ENCODE data around the gene GABRG2. TPM values are rescaled to one million over a fixed set of nuclear protein-coding genes. Genes with fewer than 3 reads are reported as not detected.

The GABRG2 gene
- total RNA-seq, 1 donor from 2014 or later: not detected

DNA sequence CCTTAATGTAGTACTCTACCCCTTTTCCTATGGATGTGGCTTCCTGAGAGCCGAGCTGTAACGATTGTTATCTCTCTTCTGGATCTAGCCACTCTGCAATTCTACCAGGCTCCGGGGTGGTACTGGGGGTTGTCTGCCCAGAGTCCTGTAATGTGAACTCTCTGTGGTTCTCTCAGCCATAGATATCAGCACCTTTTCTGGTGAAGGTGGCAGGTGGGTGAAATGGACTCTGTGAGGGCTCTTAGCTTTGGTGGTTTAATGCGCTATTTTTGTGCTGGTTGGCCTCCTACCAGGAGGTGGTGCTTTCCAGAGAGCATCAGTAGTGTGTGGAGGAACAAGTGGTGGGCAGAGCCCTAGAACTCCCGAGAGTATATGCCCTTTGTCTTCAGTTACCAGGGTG, 122.1 kb downstream of the GABRG2 start:
- intact Hi-C loops (cut with micrococcal nuclease): no loop called here

DNA sequence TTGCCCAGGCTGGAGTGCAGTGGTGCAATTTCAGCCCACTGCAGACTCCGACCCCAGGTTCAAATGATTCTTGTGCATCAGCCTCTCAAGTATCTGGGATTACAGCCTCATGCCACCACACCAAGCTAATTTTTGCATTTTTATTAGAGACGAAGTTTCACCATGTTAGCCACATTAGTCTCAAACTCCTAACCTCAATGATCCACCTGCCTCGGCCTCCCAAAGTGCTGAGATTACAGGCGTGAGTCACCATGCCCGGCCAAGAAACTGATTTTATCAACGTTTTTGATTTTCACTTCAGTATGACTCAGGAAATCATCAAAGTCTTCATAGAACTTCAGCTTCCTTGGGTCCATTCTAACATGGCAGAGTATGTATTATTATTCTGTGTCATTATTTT, 125.4 kb downstream of the GABRG2 start:
- intact Hi-C loops (cut with micrococcal nuclease): no loop called here

DNA sequence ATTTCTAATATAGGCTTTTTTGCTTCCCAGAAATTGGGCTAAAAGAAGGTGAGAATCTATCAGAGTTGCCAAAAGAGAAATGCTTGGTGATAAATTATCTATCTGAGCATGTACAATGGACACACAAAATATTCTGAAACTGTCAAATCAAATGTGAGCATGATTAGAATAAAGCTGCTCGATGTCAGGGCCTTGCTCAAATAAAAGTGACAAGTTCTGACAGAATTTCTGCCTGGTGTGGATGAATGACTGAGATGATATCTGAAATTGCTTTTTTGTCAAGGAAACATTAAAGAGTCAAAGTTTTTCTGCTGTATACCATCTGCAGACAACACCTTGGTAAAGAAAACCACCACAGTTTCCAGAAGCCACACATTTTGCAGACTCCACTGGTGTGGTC, 128.8 kb downstream of the GABRG2 start:
- intact Hi-C loops (cut with micrococcal nuclease): no loop called here

DNA sequence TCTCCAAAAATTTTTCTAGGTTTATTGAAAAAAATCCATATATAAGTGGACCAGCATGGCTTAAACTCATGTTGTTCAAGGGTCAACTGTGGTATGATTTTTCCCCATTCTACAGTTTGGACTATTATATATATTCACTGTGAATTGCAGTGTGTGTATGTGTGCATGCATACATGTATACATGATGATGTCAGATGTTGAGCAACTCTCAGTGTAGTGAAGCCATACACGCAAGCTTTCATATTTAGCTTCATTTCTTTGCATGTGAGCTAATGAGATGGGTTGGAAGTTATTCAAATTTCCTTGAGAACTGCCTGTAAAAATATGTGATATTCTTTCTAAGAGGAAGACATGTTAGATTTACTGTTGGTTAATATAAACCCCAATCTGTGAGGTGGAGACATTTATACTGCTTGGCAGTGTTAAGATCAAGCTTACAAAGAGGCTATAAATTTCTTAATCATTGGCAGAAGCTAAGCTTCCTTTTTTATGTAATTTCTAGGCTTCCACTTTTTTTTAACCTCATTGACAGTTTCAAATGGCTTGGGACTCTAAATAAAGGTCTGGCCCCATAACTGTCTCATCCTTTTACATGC, 134.8 kb downstream of the GABRG2 start:
- intact Hi-C loops (cut with micrococcal nuclease): no loop called here

Other genes with a start within 250 kb of the GABRG2 start
- gene GABRA1, start 219.7 kb upstream of the GABRG2 start, total RNA-seq: not detected in 2 replicates

All from T-helper 2 cell treated with Interferon-gamma antibody and Interleukin-4, amounts not matched to agents 100 ng/mL and 5 ng/mL, for 36 hours (primary cell).